GM12878 (cell line): ENCODE data around the gene EEF2K. TPM values are rescaled to one million over a fixed set of nuclear protein-coding genes. Genes with fewer than 3 reads are reported as not detected.

Experiments
- ATF2 ChIP-seq: IDR thresholded peaks from 2 replicates; pipeline ENCODE4 v1.6.1; 2012; ENCODE audit warnings: low read length, inconsistent platforms
- BHLHE40 ChIP-seq, 2 experiments: fragments of 450-650 bp in 1 of 2; IDR thresholded peaks; 2 replicates each; pipeline ENCODE4 v1.6.1; 2011 to 2017; ENCODE audit warnings: low read depth in 2 of 2, borderline replicate concordance in 1 of 2, improper control_type of control experiment in 1 of 2, low read length in 1 of 2, mild to moderate bottlenecking in 1 of 2
- CBX5 ChIP-seq: sonication (generic); IDR thresholded peaks from 2 replicates; pipeline ENCODE4 v1.6.1; 2016; ENCODE audit warnings: low read depth, moderate library complexity, mild to moderate bottlenecking, inconsistent platforms
- E4F1 ChIP-seq: fragments of 450-650 bp; IDR thresholded peaks from 2 replicates; pipeline ENCODE4 v1.6.1; 2018; ENCODE audit warnings: borderline replicate concordance, mild to moderate bottlenecking; ENCODE audit not compliant: partially characterized antibody
- FOS ChIP-seq: IDR thresholded peaks from 3 replicates; pipeline ENCODE4 v1.6.1; 2011; ENCODE audit warnings: borderline replicate concordance; ENCODE audit not compliant: insufficient read length; ENCODE audit errors: extremely low read depth
- HDAC2 ChIP-seq: fragments of 200-600 bp; sonication (generic); IDR thresholded peaks from 2 replicates; pipeline ENCODE4 v1.6.1; 2017
- IRF3 ChIP-seq: fragments of 450-650 bp; IDR thresholded peaks from 2 replicates; pipeline ENCODE4 v1.6.1; 2014; ENCODE audit warnings: mild to moderate bottlenecking
- KDM1A ChIP-seq: fragments of 200-600 bp; sonication (generic); IDR thresholded peaks from 2 replicates; pipeline ENCODE4 v1.6.1; 2016; ENCODE audit warnings: borderline replicate concordance
- MXI1 ChIP-seq: fragments of 150-350 bp; IDR thresholded peaks from 2 replicates; pipeline ENCODE4 v1.6.1; 2011; ENCODE audit warnings: low read depth, mild to moderate bottlenecking, inconsistent platforms, low read length, improper control_type of control experiment
- NFIC ChIP-seq: IDR thresholded peaks from 2 replicates; pipeline ENCODE4 v1.6.1; 2012; ENCODE audit warnings: low read depth, mild to moderate bottlenecking, inconsistent platforms, low read length, moderate library complexity
- NFXL1 ChIP-seq: fragments of 450-650 bp; IDR thresholded peaks from 2 replicates; pipeline ENCODE4 v1.6.1; 2017; ENCODE audit warnings: antibody characterized with exemption, mild to moderate bottlenecking, borderline replicate concordance
- NR2F1 ChIP-seq: fragments of 450-650 bp; conservative IDR thresholded peaks from 2 replicates; pipeline ENCODE4 v1.6.1; 2017; ENCODE audit warnings: mild to moderate bottlenecking
- PAX8 ChIP-seq: fragments of 450-650 bp; IDR thresholded peaks from 2 replicates; pipeline ENCODE4 v1.6.1; 2017; ENCODE audit warnings: mild to moderate bottlenecking, moderate library complexity
- POU2F2 ChIP-seq: IDR thresholded peaks from 3 replicates; pipeline ENCODE4 v1.6.1; 2011; ENCODE audit warnings: low read depth, mild to moderate bottlenecking, low read length, borderline replicate concordance
- SIN3A ChIP-seq: IDR thresholded peaks from 2 replicates; pipeline ENCODE4 v1.6.1; 2012; ENCODE audit warnings: low read depth, low read length, improper control_type of control experiment
- SPI1 ChIP-seq: IDR thresholded peaks from 2 replicates; pipeline ENCODE4 v1.6.1; 2011; ENCODE audit warnings: low read depth, mild to moderate bottlenecking, low read length, moderate library complexity, borderline replicate concordance; ENCODE audit not compliant: insufficient read depth
- TCF7 ChIP-seq: IDR thresholded peaks from 2 replicates; pipeline ENCODE4 v1.6.1; 2014; ENCODE audit warnings: antibody characterized with exemption, borderline replicate concordance
- USF1 ChIP-seq: IDR thresholded peaks from 2 replicates; pipeline ENCODE4 v1.6.1; 2011; ENCODE audit warnings: borderline replicate concordance, low read depth, mild to moderate bottlenecking, moderate library complexity, mixed read lengths, low read length; ENCODE audit not compliant: insufficient read depth; ENCODE audit errors: extremely low read length
- ZBTB40 ChIP-seq: fragments of 450-650 bp; IDR thresholded peaks from 2 replicates; pipeline ENCODE4 v1.6.1; 2016; ENCODE audit warnings: mild to moderate bottlenecking, moderate library complexity, borderline replicate concordance
- polyA plus RNA-seq, 11 experiments: library from polyadenylated mRNA; depleted of rRNA in 4 of 11; unstranded in 6 of 11; stranded (reverse) in 5 of 11; fragments of >200 nt; fragmentation: Nextera tagmentation in 4 of 11; fragmentation: Illumina TruSeq in 1 of 11; extraction: Ambion mirVana in 4 of 11; extraction: Trizol in 1 of 11; gene quantifications; 1 replicate in 1 of 11; 2 replicates in 10 of 11; pipeline versions ENCODE4 v1.2.1 to v1.2.3, GENCODE V29; 2011 to 2016; ENCODE audit warnings: inconsistent platforms in 2 of 11, missing spikeins in 2 of 11, low read depth in 1 of 11
- total RNA-seq, 4 experiments: library from RNA; depleted of rRNA in 3 of 4; stranded (reverse); fragments of >200 nt in 3 of 4; fragmentation: Illumina TruSeq in 1 of 4; extraction: Trizol in 1 of 4; gene quantifications; 2 replicates each; pipeline versions ENCODE4 v1.2.1 to v1.2.3, GENCODE V29; 2013 to 2021

EEF2K gene
- total and polyA plus RNA-seq, 10 of the 15 experiments (the other 5 are each of a cell fraction or from before 2014, with no cell fraction given) = 2.0 to 29.6 (median 12.2) TPM

GRCh38 chr16:22192261-22193062 is 13.6 kb upstream of the EEF2K start (continued):
- no peak for TF ChIP-seq ATF2
- no peak for TF ChIP-seq IRF3
- TF ChIP-seq SIN3A = peak; percentile 67; the same call in 1 of the 2 replicates
- peak; percentile 67 for TF ChIP-seq USF1
- TF ChIP-seq ZBTB40 = no peak
- TF ChIP-seq BHLHE40 (IDR thresholded peaks at IDR 0.05; ENCODE audit: borderline replicate concordance in 1 of 2, low read depth in 2 of 2, low read length in 1 of 2) = peak; percentile 67 to 86; a peak in 3 of 4 replicates
- no peak for TF ChIP-seq HDAC2
- TF ChIP-seq CBX5 = no peak
- peak; percentile 68 for TF ChIP-seq MXI1
- TF ChIP-seq E4F1 = no peak
- no peak for TF ChIP-seq NFIC
- no peak for TF ChIP-seq TCF7
- TF ChIP-seq POU2F2 = peak; percentile 68; the same call in 2 of the 3 replicates
- peak; percentile 71; the same call in 1 of the 2 replicates for TF ChIP-seq SPI1
- TF ChIP-seq NR2F1 = peak; percentile 67
- TF ChIP-seq KDM1A = no peak
- no peak for TF ChIP-seq NFXL1
- no peak for TF ChIP-seq FOS
- no peak for TF ChIP-seq PAX8
